ENCODE data around the gene SLC5A3. TPM values are rescaled to one million over a fixed set of nuclear protein-coding genes. Genes with fewer than 3 reads are reported as not detected.

The SLC5A3 gene
- total and polyA plus RNA-seq, 10 of the 15 experiments (the other 5 are each of a cell fraction or from before 2014, with no cell fraction given) = 3.3 to 21.4 (median 12.0) TPM

- FAIRE-seq (no peak), DNase-seq (ENCODE audit: low read depth, low spot score) (no peak), ATAC-seq (no peak)
- no peak overlapping the region for H3K4me3 ChIP-seq
- 58% methylated on average over 4 of the region's 4 CpGs for WGBS (ENCODE audit: insufficient coverage, insufficient replicate concordance, low lambda C conversion rate, missing lambda C conversion rate)
- peaks cover 7% of the 10 kb centered on the region; the same call in 1 of the 2 replicates for H3K4me1 ChIP-seq (ENCODE audit: control insufficient read depth, insufficient read depth, low read length)
- intact Hi-C loops (cut with micrococcal nuclease; ENCODE audit: unreplicated experiment) = no loop called here
- ChIA-PET POLR2A (interaction anchor here (1.4 kb wide), 1 partner anchor 8 kb away, joined by 4 read pairs; no protein-coding TSS in a partner anchor), CTCF (interaction anchor here (0.8 to 2.9 kb wide), 6 partner anchors 9 to 247 kb away, joined by 3 to 16 read pairs (median 6); no protein-coding TSS in a partner anchor), RAD21 (ENCODE audit: unreplicated experiment) (interaction anchor here (0.7 to 1.8 kb wide), 6 partner anchors 8 to 177 kb away, joined by 3 to 5 read pairs (median 4); no protein-coding TSS in a partner anchor), SMC1A (ENCODE audit: uncharacterized antibody, unreplicated experiment) (interaction anchor here (0.6 to 2.7 kb wide), 15 partner anchors 8 to 254 kb away, joined by 3 to 13 read pairs (median 4); no protein-coding TSS in a partner anchor)
- no peak overlapping the region for H3K9ac ChIP-seq (ENCODE audit: control insufficient read depth, insufficient read depth, low read length)
- TF ChIP-seq EGR1 (IDR thresholded peaks at IDR 0.05; ENCODE audit: borderline replicate concordance in 1 of 2, low read depth in 2 of 2, low read length in 2 of 2) (no peak), PAX5 (IDR thresholded peaks at IDR 0.05; ENCODE audit: borderline replicate concordance, low read depth, low read length) (no peak), HDGF (IDR thresholded peaks at IDR 0.05) (no peak)
- H3K27ac ChIP-seq (ENCODE audit: control insufficient read depth, insufficient read depth) = no peak overlapping the region
- H3K27me3 ChIP-seq (replicated peaks in 1 of 2; ENCODE audit: control insufficient read depth in 2 of 2, insufficient read depth in 2 of 2, low read length in 1 of 2) = no peaks in the 10 kb centered on the region
- H3K36me3 ChIP-seq (ENCODE audit: control insufficient read depth in 2 of 2, insufficient read depth in 2 of 2, low read length in 1 of 2) = peaks cover 0 to 4% of the 10 kb centered on the region in 2 experiments
- no TSS peak for BruUV-seq (replicated peaks)
- H2AFZ ChIP-seq (ENCODE audit: control insufficient read depth, low read depth, low read length) = no peak overlapping the region
- in situ Hi-C loops (cut with MboI) = no loop called here
- no peak overlapping the region for H3K4me2 ChIP-seq (ENCODE audit: control insufficient read depth, insufficient read depth)
- peaks cover 21% of the 10 kb centered on the region for H3K79me2 ChIP-seq (ENCODE audit: control insufficient read depth, insufficient read depth, low read length)
- no peaks in the 10 kb centered on the region for H3K9me3 ChIP-seq (replicated peaks; ENCODE audit: control insufficient read depth, insufficient read depth, low read length)
- no peaks in the 10 kb centered on the region for H4K20me1 ChIP-seq (ENCODE audit: control insufficient read depth, insufficient read depth)
Observed at GRCh38 chr21:34100790-34101189, 27.4 kb downstream of the SLC5A3 start.

DNA sequence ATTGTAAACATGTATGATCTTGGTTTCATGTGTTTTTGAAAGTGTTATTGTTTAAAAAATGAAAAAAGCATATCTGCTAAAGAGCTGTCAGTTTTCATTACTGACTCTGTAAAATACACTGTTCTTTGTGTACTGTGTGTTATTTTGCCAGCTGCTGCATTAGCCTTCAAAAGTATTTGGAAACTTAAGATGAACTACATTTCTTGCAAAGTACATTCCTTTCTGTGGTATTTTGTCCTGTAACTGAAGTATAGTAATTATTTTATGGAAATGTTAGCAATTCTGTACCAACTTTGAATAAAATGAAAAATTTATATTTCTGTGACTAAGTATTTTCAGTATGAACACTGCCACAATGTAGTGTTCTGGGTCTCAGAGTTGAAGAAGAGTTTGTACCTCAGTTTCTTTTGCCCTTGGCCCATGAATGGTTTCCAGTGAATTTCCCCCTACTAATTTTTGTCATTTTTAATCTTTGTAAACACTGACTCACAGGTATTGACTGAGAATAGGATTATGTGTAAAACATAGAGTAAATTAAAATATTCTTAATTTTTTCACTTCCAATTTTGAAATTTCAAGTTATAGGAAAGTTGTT, 32.7 kb downstream of the SLC5A3 start:
- ChIA-PET RAD21 (ENCODE audit: unreplicated experiment) (no interaction called here), CTCF (no interaction called here), POLR2A (no interaction called here), SMC1A (ENCODE audit: uncharacterized antibody, unreplicated experiment) (interaction anchor here (0.6 kb wide), 1 partner anchor 63 kb away, joined by 3 read pairs; no protein-coding TSS in a partner anchor)
- no peaks in the 10 kb centered on the region for H3K27me3 ChIP-seq (replicated peaks in 1 of 2; ENCODE audit: control insufficient read depth in 2 of 2, insufficient read depth in 2 of 2, low read length in 1 of 2)
- no peaks in the 10 kb centered on the region for H4K20me1 ChIP-seq (ENCODE audit: control insufficient read depth, insufficient read depth)
- intact Hi-C loops (cut with micrococcal nuclease; ENCODE audit: unreplicated experiment) (no loop called here), in situ Hi-C loops (cut with MboI) (no loop called here)
- H2AFZ ChIP-seq (ENCODE audit: control insufficient read depth, low read depth, low read length) = no peak overlapping the region
- H3K9me3 ChIP-seq (replicated peaks; ENCODE audit: control insufficient read depth, insufficient read depth, low read length) = no peaks in the 10 kb centered on the region
- DNase-seq (ENCODE audit: low read depth, low spot score) (no peak), FAIRE-seq (no peak), ATAC-seq (no peak)
- H3K4me1 ChIP-seq (ENCODE audit: control insufficient read depth, insufficient read depth, low read length) = no peaks in the 10 kb centered on the region
- no peak overlapping the region for H3K27ac ChIP-seq (ENCODE audit: control insufficient read depth, insufficient read depth)
- no peaks in the 10 kb centered on the region for H3K36me3 ChIP-seq (ENCODE audit: control insufficient read depth in 2 of 2, insufficient read depth in 2 of 2, low read length in 1 of 2)
- BruUV-seq (replicated peaks) = no TSS peak
- H3K9ac ChIP-seq (ENCODE audit: control insufficient read depth, insufficient read depth, low read length) = no peak overlapping the region
- peaks cover 2% of the 10 kb centered on the region; the same call in 1 of the 2 replicates for H3K79me2 ChIP-seq (ENCODE audit: control insufficient read depth, insufficient read depth, low read length)
- no peak overlapping the region for H3K4me2 ChIP-seq (ENCODE audit: control insufficient read depth, insufficient read depth)
- no peak overlapping the region for H3K4me3 ChIP-seq
- TF ChIP-seq, protein P1, sequence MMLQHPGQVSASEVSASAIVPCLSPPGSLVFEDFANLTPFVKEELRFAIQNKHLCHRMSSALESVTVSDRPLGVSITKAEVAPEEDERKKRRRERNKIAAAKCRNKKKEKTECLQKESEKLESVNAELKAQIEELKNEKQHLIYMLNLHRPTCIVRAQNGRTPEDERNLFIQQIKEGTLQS (IDR thresholded peaks at IDR 0.05; ENCODE audit: borderline replicate concordance, extremely low read depth, low read depth, low read length) = no peak
- TF ChIP-seq SMARCA5 (IDR thresholded peaks at IDR 0.05) (no peak), NBN (IDR thresholded peaks at IDR 0.05) (no peak), NFXL1 (IDR thresholded peaks at IDR 0.05; ENCODE audit: borderline replicate concordance) (no peak), IRF4 (IDR thresholded peaks at IDR 0.05; ENCODE audit: low read depth, low read length) (no peak), ETV6 (conservative IDR thresholded peaks at IDR 0.05 in 1 of 2, IDR thresholded peaks at IDR 0.05 in 1 of 2; ENCODE audit: borderline replicate concordance in 1 of 2, low read depth in 1 of 2) (no peak), POLR2A (IDR thresholded peaks at IDR 0.05; ENCODE audit: low read depth, low read length) (no peak), YBX1 (IDR thresholded peaks at IDR 0.05) (no peak), YY1 (IDR thresholded peaks at IDR 0.05; ENCODE audit: low read depth, low read length) (no peak)
- TF ChIP-seq, protein P2, sequence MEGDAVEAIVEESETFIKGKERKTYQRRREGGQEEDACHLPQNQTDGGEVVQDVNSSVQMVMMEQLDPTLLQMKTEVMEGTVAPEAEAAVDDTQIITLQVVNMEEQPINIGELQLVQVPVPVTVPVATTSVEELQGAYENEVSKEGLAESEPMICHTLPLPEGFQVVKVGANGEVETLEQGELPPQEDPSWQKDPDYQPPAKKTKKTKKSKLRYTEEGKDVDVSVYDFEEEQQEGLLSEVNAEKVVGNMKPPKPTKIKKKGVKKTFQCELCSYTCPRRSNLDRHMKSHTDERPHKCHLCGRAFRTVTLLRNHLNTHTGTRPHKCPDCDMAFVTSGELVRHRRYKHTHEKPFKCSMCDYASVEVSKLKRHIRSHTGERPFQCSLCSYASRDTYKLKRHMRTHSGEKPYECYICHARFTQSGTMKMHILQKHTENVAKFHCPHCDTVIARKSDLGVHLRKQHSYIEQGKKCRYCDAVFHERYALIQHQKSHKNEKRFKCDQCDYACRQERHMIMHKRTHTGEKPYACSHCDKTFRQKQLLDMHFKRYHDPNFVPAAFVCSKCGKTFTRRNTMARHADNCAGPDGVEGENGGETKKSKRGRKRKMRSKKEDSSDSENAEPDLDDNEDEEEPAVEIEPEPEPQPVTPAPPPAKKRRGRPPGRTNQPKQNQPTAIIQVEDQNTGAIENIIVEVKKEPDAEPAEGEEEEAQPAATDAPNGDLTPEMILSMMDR (IDR thresholded peaks at IDR 0.05 in 2 of 3, conservative IDR thresholded peaks at IDR 0.05 in 1 of 3; ENCODE audit: control insufficient read depth in 2 of 3, extremely low read depth in 1 of 3, insufficient read depth in 1 of 3, low read depth in 3 of 3, low read length in 3 of 3) = no peak
- TF ChIP-seq, protein P3, sequence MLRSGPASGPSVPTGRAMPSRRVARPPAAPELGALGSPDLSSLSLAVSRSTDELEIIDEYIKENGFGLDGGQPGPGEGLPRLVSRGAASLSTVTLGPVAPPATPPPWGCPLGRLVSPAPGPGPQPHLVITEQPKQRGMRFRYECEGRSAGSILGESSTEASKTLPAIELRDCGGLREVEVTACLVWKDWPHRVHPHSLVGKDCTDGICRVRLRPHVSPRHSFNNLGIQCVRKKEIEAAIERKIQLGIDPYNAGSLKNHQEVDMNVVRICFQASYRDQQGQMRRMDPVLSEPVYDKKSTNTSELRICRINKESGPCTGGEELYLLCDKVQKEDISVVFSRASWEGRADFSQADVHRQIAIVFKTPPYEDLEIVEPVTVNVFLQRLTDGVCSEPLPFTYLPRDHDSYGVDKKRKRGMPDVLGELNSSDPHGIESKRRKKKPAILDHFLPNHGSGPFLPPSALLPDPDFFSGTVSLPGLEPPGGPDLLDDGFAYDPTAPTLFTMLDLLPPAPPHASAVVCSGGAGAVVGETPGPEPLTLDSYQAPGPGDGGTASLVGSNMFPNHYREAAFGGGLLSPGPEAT (IDR thresholded peaks at IDR 0.05; ENCODE audit: low read depth) = no peak
